Measurements from ENCODE around the gene IL2RA. TPM values are rescaled to one million over a fixed set of nuclear protein-coding genes. Genes with fewer than 3 reads are reported as not detected.

The IL2RA gene
- total and polyA plus RNA-seq, 2 experiments from 2014 or later, result not detected

DNA sequence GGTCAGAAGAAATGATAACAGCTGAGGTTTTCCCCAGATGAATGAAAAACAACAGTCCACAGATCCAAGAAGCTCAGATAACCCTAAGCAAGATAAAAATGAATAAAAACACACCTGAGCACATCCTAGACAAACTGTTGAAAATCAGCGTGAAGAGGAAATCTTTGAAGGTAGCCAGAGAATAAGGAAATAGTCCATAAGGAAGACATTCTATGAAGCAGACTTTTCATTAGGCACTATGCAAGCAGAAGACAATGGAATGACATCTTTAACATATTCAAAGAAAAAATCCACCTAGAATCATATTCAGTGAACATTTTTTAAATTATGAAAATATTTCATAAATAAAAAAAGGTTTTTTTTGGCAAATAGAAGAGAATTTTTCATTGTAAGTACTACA lies 69.8 kb downstream of the IL2RA start (continued):
- TF ChIP-seq CREB1 (CRISPR knock-in tag; IDR thresholded peaks at IDR 0.05; ENCODE audit: low read depth) (no peak), ZNF114 (CRISPR knock-in tag; IDR thresholded peaks at IDR 0.05) (no peak), EZH2 (IDR thresholded peaks at IDR 0.05; ENCODE audit: low read depth, unreplicated experiment) (no peak)
- TF ChIP-seq, protein P1, sequence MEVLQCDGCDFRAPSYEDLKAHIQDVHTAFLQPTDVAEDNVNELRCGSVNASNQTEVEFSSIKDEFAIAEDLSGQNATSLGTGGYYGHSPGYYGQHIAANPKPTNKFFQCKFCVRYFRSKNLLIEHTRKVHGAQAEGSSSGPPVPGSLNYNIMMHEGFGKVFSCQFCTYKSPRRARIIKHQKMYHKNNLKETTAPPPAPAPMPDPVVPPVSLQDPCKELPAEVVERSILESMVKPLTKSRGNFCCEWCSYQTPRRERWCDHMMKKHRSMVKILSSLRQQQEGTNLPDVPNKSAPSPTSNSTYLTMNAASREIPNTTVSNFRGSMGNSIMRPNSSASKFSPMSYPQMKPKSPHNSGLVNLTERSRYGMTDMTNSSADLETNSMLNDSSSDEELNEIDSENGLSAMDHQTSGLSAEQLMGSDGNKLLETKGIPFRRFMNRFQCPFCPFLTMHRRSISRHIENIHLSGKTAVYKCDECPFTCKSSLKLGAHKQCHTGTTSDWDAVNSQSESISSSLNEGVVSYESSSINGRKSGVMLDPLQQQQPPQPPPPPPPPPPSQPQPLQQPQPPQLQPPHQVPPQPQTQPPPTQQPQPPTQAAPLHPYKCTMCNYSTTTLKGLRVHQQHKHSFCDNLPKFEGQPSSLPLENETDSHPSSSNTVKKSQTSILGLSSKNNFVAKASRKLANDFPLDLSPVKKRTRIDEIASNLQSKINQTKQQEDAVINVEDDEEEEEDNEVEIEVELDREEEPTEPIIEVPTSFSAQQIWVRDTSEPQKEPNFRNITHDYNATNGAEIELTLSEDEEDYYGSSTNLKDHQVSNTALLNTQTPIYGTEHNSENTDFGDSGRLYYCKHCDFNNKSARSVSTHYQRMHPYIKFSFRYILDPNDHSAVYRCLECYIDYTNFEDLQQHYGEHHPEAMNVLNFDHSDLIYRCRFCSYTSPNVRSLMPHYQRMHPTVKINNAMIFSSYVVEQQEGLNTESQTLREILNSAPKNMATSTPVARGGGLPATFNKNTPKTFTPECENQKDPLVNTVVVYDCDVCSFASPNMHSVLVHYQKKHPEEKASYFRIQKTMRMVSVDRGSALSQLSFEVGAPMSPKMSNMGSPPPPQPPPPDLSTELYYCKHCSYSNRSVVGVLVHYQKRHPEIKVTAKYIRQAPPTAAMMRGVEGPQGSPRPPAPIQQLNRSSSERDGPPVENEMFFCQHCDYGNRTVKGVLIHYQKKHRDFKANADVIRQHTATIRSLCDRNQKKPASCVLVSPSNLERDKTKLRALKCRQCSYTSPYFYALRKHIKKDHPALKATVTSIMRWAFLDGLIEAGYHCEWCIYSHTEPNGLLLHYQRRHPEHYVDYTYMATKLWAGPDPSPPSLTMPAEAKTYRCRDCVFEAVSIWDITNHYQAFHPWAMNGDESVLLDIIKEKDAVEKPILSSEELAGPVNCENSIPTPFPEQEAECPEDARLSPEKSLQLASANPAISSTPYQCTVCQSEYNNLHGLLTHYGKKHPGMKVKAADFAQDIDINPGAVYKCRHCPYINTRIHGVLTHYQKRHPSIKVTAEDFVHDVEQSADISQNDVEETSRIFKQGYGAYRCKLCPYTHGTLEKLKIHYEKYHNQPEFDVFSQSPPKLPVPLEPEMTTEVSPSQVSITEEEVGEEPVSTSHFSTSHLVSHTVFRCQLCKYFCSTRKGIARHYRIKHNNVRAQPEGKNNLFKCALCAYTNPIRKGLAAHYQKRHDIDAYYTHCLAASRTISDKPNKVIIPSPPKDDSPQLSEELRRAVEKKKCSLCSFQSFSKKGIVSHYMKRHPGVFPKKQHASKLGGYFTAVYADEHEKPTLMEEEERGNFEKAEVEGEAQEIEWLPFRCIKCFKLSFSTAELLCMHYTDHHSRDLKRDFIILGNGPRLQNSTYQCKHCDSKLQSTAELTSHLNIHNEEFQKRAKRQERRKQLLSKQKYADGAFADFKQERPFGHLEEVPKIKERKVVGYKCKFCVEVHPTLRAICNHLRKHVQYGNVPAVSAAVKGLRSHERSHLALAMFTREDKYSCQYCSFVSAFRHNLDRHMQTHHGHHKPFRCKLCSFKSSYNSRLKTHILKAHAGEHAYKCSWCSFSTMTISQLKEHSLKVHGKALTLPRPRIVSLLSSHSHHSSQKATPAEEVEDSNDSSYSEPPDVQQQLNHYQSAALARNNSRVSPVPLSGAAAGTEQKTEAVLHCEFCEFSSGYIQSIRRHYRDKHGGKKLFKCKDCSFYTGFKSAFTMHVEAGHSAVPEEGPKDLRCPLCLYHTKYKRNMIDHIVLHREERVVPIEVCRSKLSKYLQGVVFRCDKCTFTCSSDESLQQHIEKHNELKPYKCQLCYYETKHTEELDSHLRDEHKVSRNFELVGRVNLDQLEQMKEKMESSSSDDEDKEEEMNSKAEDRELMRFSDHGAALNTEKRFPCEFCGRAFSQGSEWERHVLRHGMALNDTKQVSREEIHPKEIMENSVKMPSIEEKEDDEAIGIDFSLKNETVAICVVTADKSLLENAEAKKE (CRISPR knock-in tag; IDR thresholded peaks at IDR 0.05), result no peak

DNA sequence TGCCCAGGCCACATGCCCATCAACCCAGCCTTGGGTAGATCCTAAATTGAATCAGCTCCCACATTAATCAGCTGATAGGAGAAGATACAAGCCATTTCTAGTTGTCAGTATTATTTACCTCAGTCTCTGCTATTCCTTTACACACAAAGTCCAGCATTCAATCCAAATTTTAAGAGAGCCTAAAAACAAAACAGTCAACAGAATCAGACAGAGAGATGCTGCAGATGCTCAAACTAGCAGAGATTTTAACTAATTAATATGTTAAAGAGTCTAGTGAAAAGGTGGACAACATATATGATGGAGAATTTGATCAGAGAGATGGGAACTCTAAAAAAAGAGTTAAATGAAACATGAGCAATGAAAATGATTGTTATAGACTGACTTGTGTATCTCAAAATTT lies 70.5 kb downstream of the IL2RA start:
- no peaks in the 10 kb centered on the region for H4K20me1 ChIP-seq (replicated peaks; ENCODE audit: insufficient read depth)
- H3F3A ChIP-seq (replicated peaks; ENCODE audit: low read depth), result no peaks in the 10 kb centered on the region
- TF ChIP-seq, protein P2, sequence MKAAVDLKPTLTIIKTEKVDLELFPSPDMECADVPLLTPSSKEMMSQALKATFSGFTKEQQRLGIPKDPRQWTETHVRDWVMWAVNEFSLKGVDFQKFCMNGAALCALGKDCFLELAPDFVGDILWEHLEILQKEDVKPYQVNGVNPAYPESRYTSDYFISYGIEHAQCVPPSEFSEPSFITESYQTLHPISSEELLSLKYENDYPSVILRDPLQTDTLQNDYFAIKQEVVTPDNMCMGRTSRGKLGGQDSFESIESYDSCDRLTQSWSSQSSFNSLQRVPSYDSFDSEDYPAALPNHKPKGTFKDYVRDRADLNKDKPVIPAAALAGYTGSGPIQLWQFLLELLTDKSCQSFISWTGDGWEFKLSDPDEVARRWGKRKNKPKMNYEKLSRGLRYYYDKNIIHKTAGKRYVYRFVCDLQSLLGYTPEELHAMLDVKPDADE (IDR thresholded peaks at IDR 0.05), result no peak
- TF ChIP-seq CREB1 (CRISPR knock-in tag; IDR thresholded peaks at IDR 0.05; ENCODE audit: low read depth) (no peak), ZNF331 (CRISPR knock-in tag; IDR thresholded peaks at IDR 0.05; ENCODE audit: low read depth) (no peak), ZNF114 (CRISPR knock-in tag; IDR thresholded peaks at IDR 0.05) (no peak), POLR2AphosphoS5 (IDR thresholded peaks at IDR 0.05; ENCODE audit: low read depth) (no peak)
- TF ChIP-seq, protein P3, sequence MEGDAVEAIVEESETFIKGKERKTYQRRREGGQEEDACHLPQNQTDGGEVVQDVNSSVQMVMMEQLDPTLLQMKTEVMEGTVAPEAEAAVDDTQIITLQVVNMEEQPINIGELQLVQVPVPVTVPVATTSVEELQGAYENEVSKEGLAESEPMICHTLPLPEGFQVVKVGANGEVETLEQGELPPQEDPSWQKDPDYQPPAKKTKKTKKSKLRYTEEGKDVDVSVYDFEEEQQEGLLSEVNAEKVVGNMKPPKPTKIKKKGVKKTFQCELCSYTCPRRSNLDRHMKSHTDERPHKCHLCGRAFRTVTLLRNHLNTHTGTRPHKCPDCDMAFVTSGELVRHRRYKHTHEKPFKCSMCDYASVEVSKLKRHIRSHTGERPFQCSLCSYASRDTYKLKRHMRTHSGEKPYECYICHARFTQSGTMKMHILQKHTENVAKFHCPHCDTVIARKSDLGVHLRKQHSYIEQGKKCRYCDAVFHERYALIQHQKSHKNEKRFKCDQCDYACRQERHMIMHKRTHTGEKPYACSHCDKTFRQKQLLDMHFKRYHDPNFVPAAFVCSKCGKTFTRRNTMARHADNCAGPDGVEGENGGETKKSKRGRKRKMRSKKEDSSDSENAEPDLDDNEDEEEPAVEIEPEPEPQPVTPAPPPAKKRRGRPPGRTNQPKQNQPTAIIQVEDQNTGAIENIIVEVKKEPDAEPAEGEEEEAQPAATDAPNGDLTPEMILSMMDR (conservative IDR thresholded peaks at IDR 0.05; ENCODE audit: low read depth in 2 of 2), result no peak

More for the DNA sequence above, 70.5 kb downstream of the IL2RA start:
- H3K27me3 Mint-ChIP-seq (ENCODE audit: insufficient read depth, low read depth, poor library complexity), result peaks cover 2% of the 10 kb centered on the region
- no peaks in the 10 kb centered on the region for H3K27me3 ChIP-seq (ENCODE audit: insufficient read depth)
- H3K9me3 Mint-ChIP-seq, result peaks cover 18% of the 10 kb centered on the region; the same call in 2 of the 3 replicates
- H3K4me1 Mint-ChIP-seq, result peaks cover 6% of the 10 kb centered on the region
- no peaks in the 10 kb centered on the region for H3K9me2 ChIP-seq (ENCODE audit: insufficient read depth)
- no peak overlapping the region for H3K4me3 ChIP-seq
- no peaks in the 10 kb centered on the region for H3K79me2 ChIP-seq (replicated peaks; ENCODE audit: insufficient read depth)
- H3K4me3 Mint-ChIP-seq, result no peak overlapping the region
- H3K4me2 ChIP-seq, result no peak overlapping the region
- no peak overlapping the region for H3K27ac Mint-ChIP-seq
- no peaks in the 10 kb centered on the region for H3K36me3 ChIP-seq (ENCODE audit: insufficient read depth)
- ATAC-seq (no peak), DNase-seq (ENCODE audit: low spot score) (no peak)
- H3K27ac ChIP-seq (ENCODE audit: low read depth), result no peak overlapping the region
- H3K4me1 ChIP-seq (ENCODE audit: insufficient read depth), result no peaks in the 10 kb centered on the region
- no peak overlapping the region for H2AFZ ChIP-seq
- H3K36me3 Mint-ChIP-seq (ENCODE audit: low read depth), result peaks cover 5% of the 10 kb centered on the region; the same call in 2 of the 3 replicates

Data from GM23338 (cell line).